Neural progenitor cell (in vitro differentiated cells): Measurements from ENCODE around the gene LIPG. TPM values are rescaled to one million over a fixed set of nuclear protein-coding genes. Genes with fewer than 3 reads are reported as not detected.
A peak's percentile ranks its signal among the peaks of the same experiment; 100 is the strongest.
"Not testable (repeated sequence)": the region's sequence is repeated elsewhere in the genome, so short reads cannot be mapped to it uniquely, and the experiment has no call there.

ENCODE experiments used
- DNase-seq: peaks from one replicate; pipeline ENCODE4 v3.0.0-alpha.2; 2016; ENCODE audit warnings: low spot score
- H2AFZ ChIP-seq: fragments of 200-600 bp; sonication (generic); replicated peaks from 2 replicates; pipeline ENCODE4 v1.6.1; 2016; ENCODE audit warnings: antibody characterized with exemption
- H3F3A ChIP-seq: fragments of 200-600 bp; sonication (generic); 2 replicates; pipeline ENCODE4 v1.6.1; 2016; ENCODE audit warnings: antibody characterized with exemption, low read depth
- H3K27ac ChIP-seq: fragments of 200-600 bp; sonication (generic); 2 replicates; pipeline ENCODE4 v1.5.1; 2016; ENCODE audit warnings: mild to moderate bottlenecking
- H3K27me3 ChIP-seq: fragments of 200-600 bp; sonication (generic); 2 replicates; pipeline ENCODE4 v1.6.1; 2016; ENCODE audit warnings: mild to moderate bottlenecking, moderate library complexity
- H3K36me3 ChIP-seq: fragments of 200-600 bp; sonication (generic); 2 replicates; pipeline ENCODE4 v1.5.1; 2016
- H3K4me1 ChIP-seq: fragments of 200-600 bp; sonication (generic); 2 replicates; pipeline ENCODE4 v1.6.1; 2016; ENCODE audit warnings: mixed run types
- H3K4me2 ChIP-seq: fragments of 200-600 bp; sonication (generic); 2 replicates; pipeline ENCODE4 v1.6.1; 2016
- H3K4me3 ChIP-seq: fragments of 200-600 bp; sonication (generic); 2 replicates; pipeline ENCODE4 v1.5.1; 2016
- H3K79me2 ChIP-seq: fragments of 200-600 bp; sonication (generic); 2 replicates; pipeline ENCODE4 v1.6.1; 2016; ENCODE audit warnings: low read depth
- H3K9ac ChIP-seq: fragments of 200-600 bp; sonication (generic); 2 replicates; pipeline ENCODE4 v1.6.1; 2016
- H3K9me3 ChIP-seq: fragments of 200-600 bp; sonication (generic); 2 replicates; pipeline ENCODE4 v1.5.1; 2016; ENCODE audit warnings: low read depth
- H4K20me1 ChIP-seq: fragments of 200-600 bp; sonication (generic); 2 replicates; pipeline ENCODE4 v1.6.1; 2016; ENCODE audit warnings: low read depth
- H3K27ac Mint-ChIP-seq: 3 replicates; pipeline ENCODE4 v1.8.0; 2021; ENCODE audit warnings: mixed read lengths
- H3K27me3 Mint-ChIP-seq: 2 replicates; pipeline ENCODE4 v1.8.0; 2022; ENCODE audit warnings: low read depth, mild to moderate bottlenecking, inconsistent platforms, moderate library complexity, mixed read lengths; ENCODE audit not compliant: insufficient read depth
- H3K36me3 Mint-ChIP-seq: 3 replicates; pipeline ENCODE4 v1.8.0; 2021; ENCODE audit warnings: mixed read lengths
- H3K4me1 Mint-ChIP-seq: 3 replicates; pipeline ENCODE4 v1.8.0; 2021; ENCODE audit warnings: mixed read lengths
- H3K4me3 Mint-ChIP-seq: 3 replicates; pipeline ENCODE4 v1.8.0; 2021; ENCODE audit warnings: mild to moderate bottlenecking, moderate library complexity, mixed read lengths
- H3K9me3 Mint-ChIP-seq: 3 replicates; pipeline ENCODE4 v1.8.0; 2020; ENCODE audit warnings: mixed read lengths
- CTCF ChIP-seq: fragments of 200-600 bp; sonication (generic); IDR thresholded peaks from 2 replicates; pipeline ENCODE4 v1.5.1; 2017; ENCODE audit warnings: antibody characterized with exemption, mild to moderate bottlenecking
- EZH2 ChIP-seq: fragments of 200-600 bp; sonication (generic); IDR thresholded peaks from 2 replicates; pipeline ENCODE4 v1.6.1; 2017; ENCODE audit warnings: antibody characterized with exemption, mild to moderate bottlenecking, moderate library complexity
- EZH2phosphoT487 ChIP-seq: fragments of 200-600 bp; sonication (generic); IDR thresholded peaks from 2 replicates; pipeline ENCODE4 v1.6.1; 2017; ENCODE audit warnings: antibody characterized with exemption
- total RNA-seq: library from RNA; depleted of rRNA; stranded (reverse); fragments of >200 nt; gene quantifications from 2 replicates; pipeline ENCODE4 v1.2.3, GENCODE V29; 2015; ENCODE audit warnings: low replicate concordance

The LIPG gene
- 3.7 and 13.2 TPM in 2 replicates for total RNA-seq

GRCh38 chr18:49561289-49562193 is at the start of gene LIPG:
Gene LIPG, plus strand, starts transcription at chr18:49562057. Its CDS starts 252 bp downstream, at chr18:49562309.
- Mint-ChIP-seq H3K27me3 (peaks cover 11% of the 10 kb centered on the region), H3K4me3 (peak within 1 kb of the TSS; percentile 97)
- peaks cover 45% of the 10 kb centered on the region for H3K27me3 ChIP-seq

GRCh38 chr18:49512876-49513275 is 49.0 kb upstream of the LIPG start:
- not testable (repeated sequence) for H3K4me3 ChIP-seq, H4K20me1 ChIP-seq, H3K9me3 Mint-ChIP-seq, H3K36me3 Mint-ChIP-seq, H3K36me3 ChIP-seq, H3K27ac ChIP-seq, H3K79me2 ChIP-seq, H3K4me1 ChIP-seq, H3K27me3 ChIP-seq, DNase-seq, H3K9me3 ChIP-seq, H3K4me2 ChIP-seq, H3K9ac ChIP-seq, H3K27ac Mint-ChIP-seq, H3K4me3 Mint-ChIP-seq, H3F3A ChIP-seq, H2AFZ ChIP-seq
- Mint-ChIP-seq H3K27me3 (peaks cover 14% of the 10 kb centered on the region), H3K4me1 (peaks cover 29% of the 10 kb centered on the region)

More at GRCh38 chr18:49561289-49562193, at the start of gene LIPG:
- Histone ChIP-seq H3K9me3 (no peaks in the 10 kb centered on the region), H3K9ac (no peak within 1 kb of the TSS), H3K4me3 (peak within 1 kb of the TSS; percentile 57), H3K4me2 (peak within 1 kb of the TSS; percentile 92), H3K4me1 (peaks cover 35% of the 10 kb centered on the region), H3F3A (peaks cover 46% of the 10 kb centered on the region), H2AFZ (peak within 1 kb of the TSS; percentile 86), H3K36me3 (no peaks in the 10 kb centered on the region), H4K20me1 (peaks cover 11% of the 10 kb centered on the region), H3K27ac (no peak within 1 kb of the TSS), H3K79me2 (no peaks in the 10 kb centered on the region)
- Mint-ChIP-seq H3K27ac (peak within 1 kb of the TSS; percentile 89), H3K4me1 (peaks cover 49% of the 10 kb centered on the region), H3K36me3 (peaks cover 9% of the 10 kb centered on the region), H3K9me3 (no peaks in the 10 kb centered on the region)
- no peak for TF ChIP-seq EZH2phosphoT487
- no peak for TF ChIP-seq CTCF
- TF ChIP-seq EZH2 = peak; percentile 66
- peak; percentile 93 for DNase-seq

- TF ChIP-seq CTCF = no peak
- TF ChIP-seq EZH2phosphoT487 = no peak
- no peak for TF ChIP-seq EZH2
- DNase-seq = no peak
- Mint-ChIP-seq H3K9me3 (no peaks in the 10 kb centered on the region), H3K36me3 (no peaks in the 10 kb centered on the region), H3K27ac (no peak overlapping the region), H3K4me1 (peaks cover 46% of the 10 kb centered on the region), H3K4me3 (no peak overlapping the region), H3K27me3 (peaks cover 16% of the 10 kb centered on the region)
- Histone ChIP-seq H4K20me1 (no peaks in the 10 kb centered on the region), H2AFZ (no peak overlapping the region), H3K9me3 (no peaks in the 10 kb centered on the region), H3K4me2 (no peak overlapping the region), H3K4me3 (no peak overlapping the region), H3K36me3 (no peaks in the 10 kb centered on the region), H3K27ac (no peak overlapping the region), H3K4me1 (peaks cover 10% of the 10 kb centered on the region), H3K27me3 (no peaks in the 10 kb centered on the region), H3K79me2 (no peaks in the 10 kb centered on the region), H3K9ac (no peak overlapping the region), H3F3A (peaks cover 18% of the 10 kb centered on the region)
Measured at GRCh38 chr18:49514577-49514976, 47.3 kb upstream of the LIPG start.

- not testable (repeated sequence) for H3K36me3 Mint-ChIP-seq, H3K9me3 ChIP-seq, DNase-seq, H3K4me3 ChIP-seq, H3K4me2 ChIP-seq, H3K9ac ChIP-seq, H3K27me3 ChIP-seq, H3K36me3 ChIP-seq, H3K9me3 Mint-ChIP-seq, H4K20me1 ChIP-seq, H2AFZ ChIP-seq, H3K79me2 ChIP-seq, H3K27ac ChIP-seq, H3K27ac Mint-ChIP-seq, H3K4me3 Mint-ChIP-seq
- Histone ChIP-seq H3F3A (peaks cover 22% of the 10 kb centered on the region), H3K4me1 (peaks cover 14% of the 10 kb centered on the region)
- Mint-ChIP-seq H3K4me1 (peaks cover 51% of the 10 kb centered on the region), H3K27me3 (peaks cover 16% of the 10 kb centered on the region)
Measured at GRCh38 chr18:49515003-49515402, 46.9 kb upstream of the LIPG start.
